ENCODE measurements around the gene OR51D1. TPM values are rescaled to one million over a fixed set of nuclear protein-coding genes. Genes with fewer than 3 reads are reported as not detected.

Gene OR51D1
- total RNA-seq = not detected in 2 replicates

GRCh38 chr11:4636962-4637661 lies at the start of gene OR51D1:
Gene OR51D1, plus strand, starts transcription at chr11:4637477. Its CDS starts 2,314 bp downstream, at chr11:4639791.

GRCh38 chr11:4593739-4594138 lies 43.5 kb upstream of the OR51D1 start, which contains the start of gene OR52I1:
Gene OR52I1, plus strand, starts transcription at chr11:4594039. Its CDS starts 0 bp downstream, at chr11:4594039.

GRCh38 chr11:4607781-4608666 lies 29.3 kb upstream of the OR51D1 start, which contains the start of gene TRIM68:
Gene TRIM68, minus strand, starts transcription at chr11:4608231. Its CDS starts 2,727 bp downstream, at chr11:4605504.

GRCh38 chr11:4643682-4644081 lies 6.4 kb downstream of the OR51D1 start, which contains the start of gene OR51E1:
Gene OR51E1, plus strand, starts transcription at chr11:4643982. Its CDS starts 8,545 bp downstream, at chr11:4652527.

Other genes with a start within 250 kb of the OR51D1 start
- gene TRIM21, start 243.8 kb upstream of the OR51D1 start, total RNA-seq = 17.4 and 25.8 TPM in 2 replicates
- gene OR52K2, start 188.2 kb upstream of the OR51D1 start, total RNA-seq = not detected in 2 replicates
- not detected in 2 replicates for gene OR52K1, start 154.8 kb upstream of the OR51D1 start, total RNA-seq
- gene OR52M1, start 92.3 kb upstream of the OR51D1 start, total RNA-seq = not detected in 2 replicates
- not detected in 2 replicates for gene OR52I2, start 55.7 kb upstream of the OR51D1 start, total RNA-seq
- not detected in 2 replicates for gene OR52I1, start 43.4 kb upstream of the OR51D1 start, total RNA-seq
- gene TRIM68, start 29.2 kb upstream of the OR51D1 start, total RNA-seq = 11.6 and 13.9 TPM in 2 replicates
- gene OR51E1, start 6.5 kb downstream of the OR51D1 start, total RNA-seq = not detected in 2 replicates
- gene OR51E2, start 60.4 kb downstream of the OR51D1 start, total RNA-seq = not detected in 2 replicates
- not detected in 2 replicates for gene MMP26, start 67.3 kb downstream of the OR51D1 start, total RNA-seq
- not detected in 2 replicates for gene OR51F1, start 132.5 kb downstream of the OR51D1 start, total RNA-seq
- gene OR52R1, start 166.9 kb downstream of the OR51D1 start, total RNA-seq = not detected in 2 replicates
- gene OR51F2, start 183.8 kb downstream of the OR51D1 start, total RNA-seq = not detected in 2 replicates
- gene OR51S1, start 211.7 kb downstream of the OR51D1 start, total RNA-seq = not detected in 2 replicates
- not detected in 2 replicates for gene OR51T1, start 244.4 kb downstream of the OR51D1 start, total RNA-seq

All from thoracic aorta endothelial cell (primary cell).